ENCODE results near the gene CRACR2B. TPM values are rescaled to one million over a fixed set of nuclear protein-coding genes. Genes with fewer than 3 reads are reported as not detected.

The CRACR2B gene
- total RNA-seq, 1 donor = 0.72 TPM

DNA sequence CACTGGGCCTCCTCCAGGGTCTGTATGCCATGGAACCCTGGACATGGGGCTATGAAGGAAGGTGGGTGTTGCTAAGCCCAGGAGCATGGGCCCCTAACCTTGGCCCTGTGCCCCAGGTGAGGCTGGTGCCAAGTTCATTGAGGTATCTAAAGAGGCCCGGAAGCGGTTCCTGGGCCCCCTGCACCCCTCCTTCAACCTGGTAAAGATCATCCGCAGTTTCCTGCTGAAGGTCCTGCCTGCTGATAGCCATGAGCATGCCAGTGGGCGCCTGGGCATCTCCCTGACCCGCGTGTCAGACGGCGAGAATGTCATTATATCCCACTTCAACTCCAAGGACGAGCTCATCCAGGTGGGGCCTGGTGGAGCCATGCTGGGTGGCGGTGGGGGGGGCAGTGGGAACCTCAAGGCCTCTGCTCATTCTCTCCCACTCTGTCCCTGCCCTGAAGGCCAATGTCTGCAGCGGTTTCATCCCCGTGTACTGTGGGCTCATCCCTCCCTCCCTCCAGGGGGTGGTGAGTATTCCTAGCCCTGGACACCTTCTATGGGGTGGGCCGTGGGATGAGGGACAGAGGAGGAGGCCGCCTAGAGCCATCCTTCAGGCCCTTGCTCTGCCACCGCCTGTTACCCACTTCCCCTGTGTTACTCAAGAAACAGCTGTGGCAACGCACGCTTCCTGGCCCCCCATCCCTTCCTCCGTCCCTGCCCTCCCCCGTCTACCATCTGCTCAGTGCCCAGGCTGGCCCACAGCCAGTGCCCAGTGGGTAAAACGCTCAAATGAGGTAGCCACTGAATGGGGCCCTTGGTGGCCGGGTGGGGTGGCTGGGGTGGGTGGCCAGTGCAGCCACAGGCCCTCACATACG lies 6.0 kb upstream of the CRACR2B start:
- H4K20me1 ChIP-seq (ENCODE audit: insufficient read depth, low read length) = peaks cover 38% of the 10 kb centered on the region
- TF ChIP-seq, protein P1, sequence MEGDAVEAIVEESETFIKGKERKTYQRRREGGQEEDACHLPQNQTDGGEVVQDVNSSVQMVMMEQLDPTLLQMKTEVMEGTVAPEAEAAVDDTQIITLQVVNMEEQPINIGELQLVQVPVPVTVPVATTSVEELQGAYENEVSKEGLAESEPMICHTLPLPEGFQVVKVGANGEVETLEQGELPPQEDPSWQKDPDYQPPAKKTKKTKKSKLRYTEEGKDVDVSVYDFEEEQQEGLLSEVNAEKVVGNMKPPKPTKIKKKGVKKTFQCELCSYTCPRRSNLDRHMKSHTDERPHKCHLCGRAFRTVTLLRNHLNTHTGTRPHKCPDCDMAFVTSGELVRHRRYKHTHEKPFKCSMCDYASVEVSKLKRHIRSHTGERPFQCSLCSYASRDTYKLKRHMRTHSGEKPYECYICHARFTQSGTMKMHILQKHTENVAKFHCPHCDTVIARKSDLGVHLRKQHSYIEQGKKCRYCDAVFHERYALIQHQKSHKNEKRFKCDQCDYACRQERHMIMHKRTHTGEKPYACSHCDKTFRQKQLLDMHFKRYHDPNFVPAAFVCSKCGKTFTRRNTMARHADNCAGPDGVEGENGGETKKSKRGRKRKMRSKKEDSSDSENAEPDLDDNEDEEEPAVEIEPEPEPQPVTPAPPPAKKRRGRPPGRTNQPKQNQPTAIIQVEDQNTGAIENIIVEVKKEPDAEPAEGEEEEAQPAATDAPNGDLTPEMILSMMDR (IDR thresholded peaks at IDR 0.05; ENCODE audit: extremely low read depth, low read depth, low read length) = no peak
- peaks cover 13% of the 10 kb centered on the region for H3K36me3 ChIP-seq (ENCODE audit: insufficient read depth, low read length)
- H3K4me1 ChIP-seq (ENCODE audit: insufficient read depth, low read length) = peaks cover 29% of the 10 kb centered on the region
- peak overlapping the region; percentile 89 for H3K4me3 ChIP-seq (ENCODE audit: insufficient read depth, low read length)
- no peak for DNase-seq (ENCODE audit: insufficient read length, low spot score, missing footprints)
- H3K27me3 ChIP-seq (ENCODE audit: insufficient read depth, low read length) = no peaks in the 10 kb centered on the region
- H2AFZ ChIP-seq (ENCODE audit: low read length) = no peak overlapping the region
- peaks cover 31% of the 10 kb centered on the region for H3K79me2 ChIP-seq (ENCODE audit: insufficient read depth, low read length)
- H3K4me2 ChIP-seq (ENCODE audit: insufficient read depth, low read length) = peak overlapping the region; percentile 88
- no peak overlapping the region for H3K27ac ChIP-seq (ENCODE audit: low read depth, low read length)
- no peaks in the 10 kb centered on the region for H3K9me3 ChIP-seq (ENCODE audit: low read depth, low read length)

DNA sequence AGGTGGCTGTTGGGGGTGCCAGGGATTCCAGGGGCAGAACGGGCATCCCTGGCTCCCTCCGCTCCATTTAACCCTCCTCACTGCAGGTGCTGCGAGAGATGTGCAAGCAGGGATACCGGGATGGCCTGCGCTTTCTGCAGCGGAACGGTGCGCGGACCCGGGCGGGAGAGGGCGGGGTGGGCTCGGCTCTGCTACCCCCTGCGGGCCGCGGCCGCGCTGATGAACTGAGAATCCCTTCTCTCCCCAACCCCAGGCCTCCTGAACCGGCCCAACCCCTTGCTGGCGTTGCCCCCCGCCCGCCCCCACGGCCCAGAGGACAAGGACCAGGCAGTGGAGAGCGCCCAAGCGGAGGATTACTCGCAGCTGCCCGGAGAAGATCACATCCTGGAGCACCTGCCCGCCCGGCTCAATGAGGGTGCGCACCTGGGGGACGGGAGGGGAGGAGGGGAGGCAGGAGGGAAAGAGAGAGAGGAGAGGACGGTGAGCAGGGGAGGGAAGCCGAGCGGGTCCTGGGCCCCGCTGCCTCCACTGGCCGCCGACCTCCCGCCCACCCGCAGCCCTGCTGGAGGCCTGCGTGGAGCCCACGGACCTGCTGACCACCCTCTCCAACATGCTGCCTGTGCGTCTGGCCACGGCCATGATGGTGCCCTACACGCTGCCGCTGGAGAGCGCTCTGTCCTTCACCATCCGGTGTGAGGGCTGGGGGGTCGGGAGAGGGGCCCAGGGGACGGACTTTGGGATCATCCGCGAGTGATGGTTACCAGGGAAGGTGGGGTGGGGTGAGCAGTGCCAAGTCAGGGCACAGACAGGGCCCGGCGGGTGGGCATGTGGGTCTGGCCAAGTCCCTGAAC lies 4.1 kb upstream of the CRACR2B start:
- Histone ChIP-seq H3K4me3 (ENCODE audit: insufficient read depth, low read length) (no peak overlapping the region), H3K4me1 (ENCODE audit: insufficient read depth, low read length) (peaks cover 27% of the 10 kb centered on the region), H3K36me3 (ENCODE audit: insufficient read depth, low read length) (peaks cover 13% of the 10 kb centered on the region), H4K20me1 (ENCODE audit: insufficient read depth, low read length) (peaks cover 38% of the 10 kb centered on the region), H3K79me2 (ENCODE audit: insufficient read depth, low read length) (peaks cover 31% of the 10 kb centered on the region), H3K27ac (ENCODE audit: low read depth, low read length) (no peak overlapping the region), H3K4me2 (ENCODE audit: insufficient read depth, low read length) (no peak overlapping the region), H2AFZ (ENCODE audit: low read length) (no peak overlapping the region), H3K27me3 (ENCODE audit: insufficient read depth, low read length) (no peaks in the 10 kb centered on the region), H3K9me3 (ENCODE audit: low read depth, low read length) (no peaks in the 10 kb centered on the region)
- DNase-seq (ENCODE audit: insufficient read length, low spot score, missing footprints) = no peak
- TF ChIP-seq, protein P1 (IDR thresholded peaks at IDR 0.05; ENCODE audit: extremely low read depth, low read depth, low read length) = no peak

DNA sequence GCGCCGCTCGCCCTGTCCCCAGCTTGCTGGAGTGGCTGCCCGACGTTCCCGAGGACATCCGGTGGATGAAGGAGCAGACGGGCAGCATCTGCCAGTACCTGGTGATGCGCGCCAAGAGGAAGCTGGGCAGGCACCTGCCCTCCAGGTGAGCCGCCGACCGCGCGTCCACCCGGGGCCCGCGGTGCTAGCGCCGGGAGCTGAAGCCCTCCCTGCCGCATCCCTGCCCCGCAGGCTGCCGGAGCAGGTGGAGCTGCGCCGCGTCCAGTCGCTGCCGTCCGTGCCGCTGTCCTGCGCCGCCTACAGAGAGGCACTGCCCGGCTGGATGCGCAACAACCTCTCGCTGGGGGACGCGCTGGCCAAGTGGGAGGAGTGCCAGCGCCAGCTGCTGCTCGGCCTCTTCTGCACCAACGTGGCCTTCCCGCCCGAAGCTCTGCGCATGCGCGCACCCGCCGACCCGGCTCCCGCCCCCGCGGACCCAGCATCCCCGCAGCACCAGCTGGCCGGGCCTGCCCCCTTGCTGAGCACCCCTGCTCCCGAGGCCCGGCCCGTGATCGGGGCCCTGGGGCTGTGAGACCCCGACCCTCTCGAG lies 3.3 kb upstream of the CRACR2B start:
- H3K36me3 ChIP-seq (ENCODE audit: insufficient read depth, low read length) = peaks cover 13% of the 10 kb centered on the region
- H3K79me2 ChIP-seq (ENCODE audit: insufficient read depth, low read length) = peaks cover 31% of the 10 kb centered on the region
- H3K4me2 ChIP-seq (ENCODE audit: insufficient read depth, low read length) = no peak overlapping the region
- H3K4me1 ChIP-seq (ENCODE audit: insufficient read depth, low read length) = peaks cover 29% of the 10 kb centered on the region
- no peak for DNase-seq (ENCODE audit: insufficient read length, low spot score, missing footprints)
- H4K20me1 ChIP-seq (ENCODE audit: insufficient read depth, low read length) = peaks cover 38% of the 10 kb centered on the region
- H3K27me3 ChIP-seq (ENCODE audit: insufficient read depth, low read length) = no peaks in the 10 kb centered on the region
- H2AFZ ChIP-seq (ENCODE audit: low read length) = no peak overlapping the region
- H3K9me3 ChIP-seq (ENCODE audit: low read depth, low read length) = no peaks in the 10 kb centered on the region
- H3K27ac ChIP-seq (ENCODE audit: low read depth, low read length) = no peak overlapping the region
- TF ChIP-seq, protein P1 (IDR thresholded peaks at IDR 0.05; ENCODE audit: extremely low read depth, low read depth, low read length) = no peak
- H3K4me3 ChIP-seq (ENCODE audit: insufficient read depth, low read length) = no peak overlapping the region
